HCT116 (cell line): ENCODE results near the gene SAMD4A. TPM values are rescaled to one million over a fixed set of nuclear protein-coding genes. Genes with fewer than 3 reads are reported as not detected.

Source experiments
- ATAC-seq: fragments of 200-7000 bp; cut with Tn5 transposase; 2 replicates; pipeline ENCODE4 v1.9.1; 2020; ENCODE audit warnings: mild to moderate bottlenecking, moderate library complexity
- BruUV-seq: library from RNA; stranded (reverse); fragments of 400-500 nt; replicated peaks from 2 replicates; lab custom pipeline; 2021; lab: Mats Ljungman, UMichigan
- CTCF ChIA-PET: fragments of 300-600 bp; sonication (Branson Sonifier 250); formaldehyde crosslinking; loops from one replicate; lab custom pipeline; 2021; ENCODE audit warnings: antibody characterized with exemption; lab: Charles Lee
- POLR2A ChIA-PET: fragments of 300-600, 350-600 bp; sonication (Branson Sonifier 250); formaldehyde crosslinking; loops from one replicate; lab custom pipeline; 2021; ENCODE audit warnings: antibody characterized with exemption; lab: Charles Lee
- RAD21 ChIA-PET, 2 experiments: fragments of 300-600 bp; sonication (Branson Sonifier 250); formaldehyde crosslinking; loops; one replicate each; lab custom pipeline; 2023; ENCODE audit warnings: low total read pairs in 2 of 2; ENCODE audit not compliant: uncharacterized antibody in 2 of 2, unreplicated experiment in 2 of 2, low non-redundant PET in 1 of 2; lab: Charles Lee
- DNase-seq: peaks from one replicate; pipeline ENCODE4 v3.0.0-alpha.2; 2010; ENCODE audit warnings: low read depth, low spot score
- H2AFZ ChIP-seq: fragments of 200-600 bp; shearing (Covaris generic), sonication (generic); 2 replicates; pipeline ENCODE4 v1.6.1; 2017; ENCODE audit warnings: low read depth, mixed run types, mixed read lengths, antibody characterized with exemption, low read length; ENCODE audit not compliant: poor library complexity, severe bottlenecking
- H3K27ac ChIP-seq: 2 replicates; pipeline ENCODE4 v1.5.1; 2012; ENCODE audit warnings: low read depth, low read length
- H3K27me3 ChIP-seq: fragments of 200-600 bp; sonication (generic); 2 replicates; pipeline ENCODE4 v1.6.1; 2016; ENCODE audit warnings: mixed run types, low read length, mixed read lengths; ENCODE audit not compliant: insufficient read depth
- H3K36me3 ChIP-seq, 2 experiments: fragments of 200-500 bp in 1 of 2; fragments of 200-600 bp in 1 of 2; sonication (Bioruptor generic) in 1 of 2; sonication (generic) in 1 of 2; 2 replicates each; pipeline versions ENCODE4 v1.5.1 to v1.6.1; 2014 to 2016; ENCODE audit warnings: low read length in 2 of 2, inconsistent platforms in 1 of 2, mixed read lengths in 1 of 2, mixed run types in 1 of 2; ENCODE audit not compliant: insufficient read depth in 2 of 2, control insufficient read depth in 1 of 2
- H3K4me1 ChIP-seq, 2 experiments: fragments of 200-600 bp in 1 of 2; sonication (generic) in 1 of 2; 2 replicates each; pipeline versions ENCODE4 v1.5.1 to v1.6.1; 2012 to 2017; ENCODE audit warnings: low read length in 2 of 2, inconsistent platforms in 1 of 2, mild to moderate bottlenecking in 1 of 2, mixed read lengths in 1 of 2, mixed run types in 1 of 2, moderate library complexity in 1 of 2; ENCODE audit not compliant: insufficient read depth in 2 of 2, control insufficient read depth in 1 of 2
- H3K4me2 ChIP-seq: fragments of 200-600 bp; sonication (generic); 2 replicates; pipeline ENCODE4 v1.6.1; 2017; ENCODE audit warnings: mixed run types, low read length, mixed read lengths
- H3K4me3 ChIP-seq, 2 experiments: fragments of 200-600 bp in 1 of 2; sonication (generic) in 1 of 2; replicated peaks in 1 of 2; 2 replicates each; pipeline ENCODE4 v1.5.1; 2011 to 2016; ENCODE audit warnings: low read length in 2 of 2, control low read depth in 1 of 2, low read depth in 1 of 2, mild to moderate bottlenecking in 1 of 2, mixed read lengths in 1 of 2, mixed run types in 1 of 2
- H3K79me2 ChIP-seq: fragments of 200-600 bp; sonication (generic); 2 replicates; pipeline ENCODE4 v1.6.1; 2017; ENCODE audit warnings: mild to moderate bottlenecking, mixed run types, low read length, moderate library complexity, mixed read lengths; ENCODE audit not compliant: insufficient read depth
- H3K9ac ChIP-seq: fragments of 200-600 bp; sonication (generic); 2 replicates; pipeline ENCODE4 v1.6.1; 2016; ENCODE audit warnings: low read length, mixed read lengths
- H3K9me2 ChIP-seq: fragments of 200-600 bp; sonication (generic), shearing (Covaris generic); 2 replicates; pipeline ENCODE4 v1.6.1; 2017; ENCODE audit warnings: mixed run types, mild to moderate bottlenecking, moderate library complexity; ENCODE audit not compliant: insufficient read depth
- H3K9me3 ChIP-seq, 2 experiments: fragments of 200-500 bp in 1 of 2; fragments of 200-600 bp in 1 of 2; sonication (Bioruptor generic) in 1 of 2; sonication (generic) in 1 of 2; 2 replicates each; pipeline ENCODE4 v1.6.1; 2014 to 2017; ENCODE audit warnings: low read length in 2 of 2, mixed read lengths in 2 of 2, inconsistent platforms in 1 of 2, low read depth in 1 of 2, mild to moderate bottlenecking in 1 of 2, mixed run types in 1 of 2, moderate library complexity in 1 of 2; ENCODE audit not compliant: control insufficient read depth in 1 of 2, insufficient read depth in 1 of 2
- H4K20me1 ChIP-seq: fragments of 200-600 bp; sonication (generic), shearing (Covaris generic); 2 replicates; pipeline ENCODE4 v1.6.1; 2017; ENCODE audit warnings: mixed run types, mild to moderate bottlenecking, moderate library complexity; ENCODE audit not compliant: insufficient read depth
- ATF3 ChIP-seq: IDR thresholded peaks from 2 replicates; pipeline ENCODE4 v1.6.1; 2012
- CBX3 ChIP-seq: IDR thresholded peaks from 2 replicates; pipeline ENCODE4 v1.6.1; 2012; ENCODE audit warnings: low read depth
- CEBPB ChIP-seq: IDR thresholded peaks from 2 replicates; pipeline ENCODE4 v1.6.1; 2012; ENCODE audit warnings: low read depth
- EGR1 ChIP-seq: IDR thresholded peaks from 2 replicates; pipeline ENCODE4 v1.6.1; 2012; ENCODE audit warnings: low read depth
- ELF1 ChIP-seq: IDR thresholded peaks from 2 replicates; pipeline ENCODE4 v1.6.1; 2012; ENCODE audit warnings: low read depth, borderline replicate concordance
- EZH2 ChIP-seq: fragments of 200-600 bp; sonication (generic); IDR thresholded peaks from 2 replicates; pipeline ENCODE4 v1.6.1; 2017; ENCODE audit warnings: antibody characterized with exemption, mixed run types
- EZH2phosphoT487 ChIP-seq: fragments of 200-600 bp; IDR thresholded peaks from 2 replicates; pipeline ENCODE4 v1.6.1; 2018; ENCODE audit warnings: antibody characterized with exemption, borderline replicate concordance
- JUND ChIP-seq: IDR thresholded peaks from 2 replicates; pipeline ENCODE4 v1.6.1; 2012
- MAX ChIP-seq: IDR thresholded peaks from 2 replicates; pipeline ENCODE4 v1.6.1; 2012
- POLR2A ChIP-seq: IDR thresholded peaks from 2 replicates; pipeline ENCODE4 v1.7.0; 2011; ENCODE audit warnings: borderline replicate concordance; ENCODE audit not compliant: insufficient read depth, insufficient read length; ENCODE audit errors: extremely low read depth
- POLR2AphosphoS5 ChIP-seq: IDR thresholded peaks from 2 replicates; pipeline ENCODE4 v1.6.1; 2011; ENCODE audit warnings: mild to moderate bottlenecking, low read depth, low read length, moderate library complexity
- RAD21 ChIP-seq: IDR thresholded peaks from 2 replicates; pipeline ENCODE4 v1.6.1; 2012; ENCODE audit warnings: low read depth, mild to moderate bottlenecking
- SP1 ChIP-seq: IDR thresholded peaks from 2 replicates; pipeline ENCODE4 v1.6.1; 2012; ENCODE audit warnings: low read depth
- SRF ChIP-seq: IDR thresholded peaks from 2 replicates; pipeline ENCODE4 v1.6.1; 2012; ENCODE audit warnings: low read depth
- TCF7L2 ChIP-seq: IDR thresholded peaks from 2 replicates; pipeline ENCODE4 v1.7.0; 2011; ENCODE audit warnings: borderline replicate concordance, inconsistent platforms; ENCODE audit not compliant: insufficient read depth, insufficient read length; ENCODE audit errors: extremely low read depth
- YY1 ChIP-seq: IDR thresholded peaks from 2 replicates; pipeline ENCODE4 v1.6.1; 2011; ENCODE audit warnings: low read length, low read depth, moderate library complexity, mild to moderate bottlenecking; ENCODE audit not compliant: insufficient replicate concordance; ENCODE audit errors: extremely low read depth
- ZBTB33 ChIP-seq: IDR thresholded peaks from 2 replicates; pipeline ENCODE4 v1.6.1; 2011; ENCODE audit warnings: mild to moderate bottlenecking, low read length, moderate library complexity; ENCODE audit not compliant: insufficient replicate concordance; ENCODE audit errors: extremely low read depth
- intact Hi-C: fragments of 100-400 bp; cut with micrococcal nuclease; formaldehyde crosslinking; loops from 2 replicates; pipeline ENCODE4 v1.10.0; 2022
- total RNA-seq: library from RNA; stranded (reverse); gene quantifications from one replicate; pipeline ENCODE4 v1.2.1, GENCODE V29; 2021; ENCODE audit not compliant: unreplicated experiment

SAMD4A gene
- total RNA-seq, 1 experiment from 2014 or later: 9.0 TPM

GRCh38 chr14:54737132-54737711 is 170.3 kb downstream of the SAMD4A start:
- no peak overlapping the region for H2AFZ ChIP-seq
- BruUV-seq: no TSS peak

GRCh38 chr14:54738009-54738408 is 171.1 kb downstream of the SAMD4A start:
- H3K9me3 ChIP-seq: no peaks in the 10 kb centered on the region
- H3K36me3 ChIP-seq: no peaks in the 10 kb centered on the region
- RAD21 ChIA-PET: no interaction called here
- POLR2A ChIA-PET: no interaction called here
- CTCF ChIA-PET: no interaction called here
- no peaks in the 10 kb centered on the region for H3K27me3 ChIP-seq
- H3K27ac ChIP-seq: no peak overlapping the region
- H3K9me2 ChIP-seq: no peaks in the 10 kb centered on the region
- no peak for ATAC-seq
- no peaks in the 10 kb centered on the region for H4K20me1 ChIP-seq
- no peaks in the 10 kb centered on the region for H3K4me1 ChIP-seq
- H3K4me2 ChIP-seq: no peak overlapping the region
- no peak overlapping the region for H3K9ac ChIP-seq
- intact Hi-C loops: no loop called here
- no TSS peak for BruUV-seq
- no peak for DNase-seq
- no peak overlapping the region for H3K4me3 ChIP-seq
- H2AFZ ChIP-seq: no peak overlapping the region
- no peaks in the 10 kb centered on the region for H3K79me2 ChIP-seq
- TF ChIP-seq JUND: no peak
- TF ChIP-seq CBX3: no peak
- no peak for TF ChIP-seq ZBTB33
- TF ChIP-seq ATF3: no peak
- TF ChIP-seq EZH2: no peak
- TF ChIP-seq SP1: no peak
- TF ChIP-seq YY1: no peak

More at GRCh38 chr14:54737132-54737711, 170.3 kb downstream of the SAMD4A start:
- H3K79me2 ChIP-seq: no peaks in the 10 kb centered on the region
- no peak for DNase-seq
- H3K27me3 ChIP-seq: no peaks in the 10 kb centered on the region
- no peaks in the 10 kb centered on the region for H3K9me2 ChIP-seq
- H3K9me3 ChIP-seq: no peaks in the 10 kb centered on the region
- no peak overlapping the region for H3K27ac ChIP-seq
- no peak overlapping the region for H3K4me2 ChIP-seq
- CTCF ChIA-PET: no interaction called here
- no peak overlapping the region for H3K4me3 ChIP-seq
- no peak for ATAC-seq
- RAD21 ChIA-PET: no interaction called here
- no peak overlapping the region for H3K9ac ChIP-seq
- H4K20me1 ChIP-seq: no peaks in the 10 kb centered on the region
- intact Hi-C loops: no loop called here
- POLR2A ChIA-PET: no interaction called here
- no peaks in the 10 kb centered on the region for H3K36me3 ChIP-seq
- H3K4me1 ChIP-seq: no peaks in the 10 kb centered on the region
- TF ChIP-seq MAX (no peak), EZH2phosphoT487 (no peak), SRF (no peak), RAD21 (no peak), TCF7L2 (no peak), CBX3 (no peak), YY1 (no peak), POLR2A (no peak), ELF1 (no peak), EGR1 (no peak), CEBPB (no peak), ATF3 (no peak), POLR2AphosphoS5 (no peak)
